C4-2B (cell line): ENCODE measurements around the gene DAPK1.

Source experiments
- ZFX ChIP-seq: fragments of 450-650 bp; IDR thresholded peaks from 2 replicates; pipeline ENCODE4 v1.6.1; 2017
- TF ChIP-seq, protein P1 (sequence below): fragments of 450-650 bp; conservative IDR thresholded peaks from 2 replicates; pipeline ENCODE4 v1.5.1; 2017; ENCODE audit warnings: mild to moderate bottlenecking

GRCh38 chr9:87642330-87643106 is 144.9 kb downstream of the DAPK1 start:
- TF ChIP-seq, protein P1, sequence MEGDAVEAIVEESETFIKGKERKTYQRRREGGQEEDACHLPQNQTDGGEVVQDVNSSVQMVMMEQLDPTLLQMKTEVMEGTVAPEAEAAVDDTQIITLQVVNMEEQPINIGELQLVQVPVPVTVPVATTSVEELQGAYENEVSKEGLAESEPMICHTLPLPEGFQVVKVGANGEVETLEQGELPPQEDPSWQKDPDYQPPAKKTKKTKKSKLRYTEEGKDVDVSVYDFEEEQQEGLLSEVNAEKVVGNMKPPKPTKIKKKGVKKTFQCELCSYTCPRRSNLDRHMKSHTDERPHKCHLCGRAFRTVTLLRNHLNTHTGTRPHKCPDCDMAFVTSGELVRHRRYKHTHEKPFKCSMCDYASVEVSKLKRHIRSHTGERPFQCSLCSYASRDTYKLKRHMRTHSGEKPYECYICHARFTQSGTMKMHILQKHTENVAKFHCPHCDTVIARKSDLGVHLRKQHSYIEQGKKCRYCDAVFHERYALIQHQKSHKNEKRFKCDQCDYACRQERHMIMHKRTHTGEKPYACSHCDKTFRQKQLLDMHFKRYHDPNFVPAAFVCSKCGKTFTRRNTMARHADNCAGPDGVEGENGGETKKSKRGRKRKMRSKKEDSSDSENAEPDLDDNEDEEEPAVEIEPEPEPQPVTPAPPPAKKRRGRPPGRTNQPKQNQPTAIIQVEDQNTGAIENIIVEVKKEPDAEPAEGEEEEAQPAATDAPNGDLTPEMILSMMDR = no peak
- TF ChIP-seq ZFX = no peak
